Measurements from ENCODE around the gene ABCA9.

- TF ChIP-seq REST (IDR thresholded peaks at IDR 0.05; ENCODE audit: insufficient read depth in 1 of 2, low read depth in 2 of 2, low read length in 2 of 2) (no peak), POLR2AphosphoS5 (IDR thresholded peaks at IDR 0.05; ENCODE audit: low read depth, low read length) (no peak), TAF1 (IDR thresholded peaks at IDR 0.05; ENCODE audit: borderline replicate concordance, insufficient read depth, low read length) (no peak), SIN3A (IDR thresholded peaks at IDR 0.05; ENCODE audit: borderline replicate concordance, insufficient read depth, low read length) (no peak), FOXP2 (optimal IDR thresholded peaks at IDR 0.05; ENCODE audit: borderline replicate concordance, extremely low read depth, extremely low read length, insufficient read depth) (no peak)
These were observed 118.3 kb downstream of the ABCA9 start for GRCh38 chr17:68942389-68942788.

Measured in PFSK-1 (cell line).